Uterus (tissue), 2 donors: Measurements from ENCODE around the gene DUSP28.

Source experiments
- CTCF ChIP-seq, 4 experiments: fragments of 200-600 bp in 2 of 4; fragments of 450-650 bp in 2 of 4; sonication (generic) in 2 of 4; IDR thresholded peaks; one replicate each; pipeline ENCODE4 v1.5.1; 2016 to 2019; ENCODE audit warnings: antibody characterized with exemption in 4 of 4, mild to moderate bottlenecking in 2 of 4, moderate library complexity in 1 of 4
- POLR2A ChIP-seq, 2 donors: fragments of 450-650 bp; IDR thresholded peaks; one replicate each; pipeline ENCODE4 v1.6.1; 2016; ENCODE audit warnings: antibody characterized with exemption in 2 of 2, mild to moderate bottlenecking in 1 of 2, moderate library complexity in 1 of 2

- no peak for TF ChIP-seq POLR2A (IDR thresholded peaks at IDR 0.05)
- TF ChIP-seq CTCF (IDR thresholded peaks at IDR 0.05): no peak
These were observed 32.9 kb upstream of the DUSP28 start for GRCh38 chr2:240527153-240527750.
